ENCODE measurements around the gene CPPED1.

Gene CPPED1

DNA sequence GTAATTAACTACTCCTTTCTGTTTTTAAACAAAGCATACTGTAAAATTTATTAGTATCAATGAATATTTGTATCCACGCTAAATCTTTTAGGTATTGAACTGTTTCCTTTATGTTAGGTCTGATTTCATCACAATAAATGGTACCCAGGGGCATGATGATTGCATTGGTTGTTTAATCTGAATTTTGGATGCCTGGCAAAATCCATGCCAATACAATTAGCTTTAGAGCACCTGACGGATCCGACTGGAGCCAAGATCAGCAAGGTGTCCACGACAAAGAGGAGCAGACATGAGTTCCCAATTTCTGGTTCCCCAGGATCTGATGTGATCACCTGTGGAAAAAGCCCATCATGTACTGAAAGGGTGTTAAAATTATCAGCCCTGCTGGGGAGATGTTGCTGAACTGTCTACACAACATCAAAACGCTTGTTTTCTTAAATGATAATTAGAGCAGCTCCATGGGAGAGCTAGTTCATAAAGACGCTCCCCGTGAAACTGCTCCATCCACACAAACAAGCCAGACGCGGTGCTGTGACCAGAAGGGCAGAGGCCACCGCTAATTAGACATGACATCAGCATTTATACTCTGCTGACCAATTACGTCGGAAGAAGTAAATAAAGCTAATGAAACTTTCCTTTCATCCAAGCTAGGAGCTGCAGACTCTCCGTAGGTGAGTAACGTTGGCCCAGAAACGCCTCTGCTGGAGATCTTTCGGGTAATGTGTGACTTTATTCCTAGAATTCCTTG, 151.7 kb downstream of the CPPED1 start:
- in situ Hi-C loops (cut with HindIII; ENCODE audit: low pct_unique_long_range_greater_than_20kb, low sequenced_read_pairs): no loop called here
- no peak for TF ChIP-seq JUND (IDR thresholded peaks at IDR 0.05; ENCODE audit: low read depth)
- peak in 1 of 2 experiments; percentile 9 for DNase-seq (ENCODE audit: low read depth in 1 of 2, low spot score in 1 of 2)

- no peak for TF ChIP-seq JUND (IDR thresholded peaks at IDR 0.05; ENCODE audit: low read depth)
- no peak for DNase-seq (ENCODE audit: low read depth in 1 of 2, low spot score in 1 of 2)
- in situ Hi-C loops (cut with HindIII; ENCODE audit: low pct_unique_long_range_greater_than_20kb, low sequenced_read_pairs): no loop called here
These were observed 154.3 kb downstream of the CPPED1 start for GRCh38 chr16:12649356-12649755.

DNA sequence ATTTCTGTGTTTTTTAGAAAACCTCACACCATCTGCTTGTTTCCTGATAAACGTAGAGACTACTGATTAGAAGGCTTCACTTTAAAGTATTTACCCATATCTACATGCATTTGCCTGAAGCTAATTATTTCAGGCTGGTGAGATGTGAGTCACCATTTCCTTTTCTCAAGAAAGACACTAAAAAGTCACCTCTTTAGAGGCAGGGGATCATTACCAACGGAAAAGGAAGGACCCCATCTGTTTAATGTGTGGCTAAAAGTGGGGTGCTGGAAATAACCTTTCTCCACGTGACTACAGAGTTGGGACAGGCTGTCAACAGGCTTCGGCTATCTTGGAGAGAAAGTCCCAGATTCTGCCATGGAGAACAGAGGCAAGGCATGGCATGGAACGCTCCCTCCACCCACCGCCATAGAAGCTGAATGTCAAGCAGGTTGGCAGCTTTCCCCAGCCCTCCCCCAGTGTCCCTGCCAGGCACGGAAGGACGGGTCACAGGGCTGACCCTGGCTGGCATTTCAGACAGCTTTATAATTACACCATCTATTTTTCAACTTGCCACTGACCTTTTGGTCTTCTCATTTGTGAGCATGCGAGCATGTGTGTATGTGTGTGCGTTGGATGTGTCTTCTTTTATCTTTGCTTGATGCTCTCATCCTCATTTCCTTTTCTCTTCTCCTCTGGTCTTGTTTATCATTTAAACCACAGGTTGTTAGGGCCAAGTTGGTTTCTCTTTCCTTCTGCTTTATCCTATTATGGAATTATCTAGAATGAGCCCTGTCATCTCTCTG, 157.0 kb downstream of the CPPED1 start:
- no peak for DNase-seq (ENCODE audit: low read depth in 1 of 2, low spot score in 1 of 2)
- in situ Hi-C loops (cut with HindIII; ENCODE audit: low pct_unique_long_range_greater_than_20kb, low sequenced_read_pairs): no loop called here
- TF ChIP-seq JUND (IDR thresholded peaks at IDR 0.05; ENCODE audit: low read depth): no peak

- DNase-seq (ENCODE audit: low read depth in 1 of 2, low spot score in 1 of 2): no peak
- no peak for TF ChIP-seq JUND (IDR thresholded peaks at IDR 0.05; ENCODE audit: low read depth)
- in situ Hi-C loops (cut with HindIII; ENCODE audit: low pct_unique_long_range_greater_than_20kb, low sequenced_read_pairs): no loop called here
These were observed 157.6 kb downstream of the CPPED1 start for GRCh38 chr16:12646098-12646489.

- in situ Hi-C loops (cut with HindIII; ENCODE audit: low pct_unique_long_range_greater_than_20kb, low sequenced_read_pairs): no loop called here
- no peak for DNase-seq (ENCODE audit: low read depth in 1 of 2, low spot score in 1 of 2)
- no peak for TF ChIP-seq JUND (IDR thresholded peaks at IDR 0.05; ENCODE audit: low read depth)
These were observed 160.6 kb downstream of the CPPED1 start for GRCh38 chr16:12643034-12643455.

DNA sequence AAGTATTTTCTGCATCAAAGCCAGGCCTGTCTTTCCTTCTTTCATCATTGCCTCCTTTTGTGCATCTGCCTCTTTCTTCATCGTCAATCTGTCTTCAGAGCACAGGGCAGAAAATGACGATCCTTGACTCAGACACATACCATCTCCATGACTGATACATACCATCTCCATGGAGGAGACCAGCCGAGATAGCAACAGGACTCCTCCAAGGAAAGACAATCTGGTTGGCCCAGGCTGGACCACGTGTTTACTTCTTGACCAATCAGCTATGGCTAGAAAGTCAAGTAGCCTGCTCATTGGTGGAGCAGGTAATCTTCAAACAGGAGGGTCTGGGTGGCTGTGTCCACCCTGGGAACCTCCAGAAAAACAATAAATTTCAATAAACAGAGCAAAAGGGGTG, 164.6 kb downstream of the CPPED1 start:
- in situ Hi-C loops (cut with HindIII; ENCODE audit: low pct_unique_long_range_greater_than_20kb, low sequenced_read_pairs): no loop called here
- DNase-seq (ENCODE audit: low read depth in 1 of 2, low spot score in 1 of 2): no peak
- no peak for TF ChIP-seq JUND (IDR thresholded peaks at IDR 0.05; ENCODE audit: low read depth)

GRCh38 chr16:12637002-12637401, 166.7 kb downstream of the CPPED1 start:
- DNase-seq (ENCODE audit: low read depth in 1 of 2, low spot score in 1 of 2): no peak
- no peak for TF ChIP-seq JUND (IDR thresholded peaks at IDR 0.05; ENCODE audit: low read depth)
- in situ Hi-C loops (cut with HindIII; ENCODE audit: low pct_unique_long_range_greater_than_20kb, low sequenced_read_pairs): no loop called here

DNA sequence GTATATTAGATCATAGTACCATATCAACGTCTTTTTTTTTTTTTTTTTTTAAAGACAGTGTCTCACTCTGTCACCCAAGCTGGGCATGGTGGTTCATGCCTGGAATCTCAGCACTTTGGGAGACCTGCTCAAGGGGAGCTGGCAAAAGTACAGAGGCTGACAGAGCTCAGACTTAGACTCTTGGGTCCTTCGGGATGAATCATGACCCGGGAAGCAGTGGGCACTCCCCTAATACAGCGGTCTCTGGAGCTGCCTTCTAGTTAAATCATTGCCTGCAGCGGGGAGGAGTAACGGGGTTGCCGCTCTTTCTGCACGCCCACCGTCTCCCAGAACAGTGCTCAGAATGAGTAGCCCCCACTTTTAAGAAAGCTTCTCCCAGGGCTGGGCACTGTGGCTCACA, 174.4 kb downstream of the CPPED1 start:
- no peak for TF ChIP-seq JUND (IDR thresholded peaks at IDR 0.05; ENCODE audit: low read depth)
- no peak for DNase-seq (ENCODE audit: low read depth in 1 of 2, low spot score in 1 of 2)
- in situ Hi-C loops (cut with HindIII; ENCODE audit: low pct_unique_long_range_greater_than_20kb, low sequenced_read_pairs): no loop called here

- no peak for TF ChIP-seq JUND (IDR thresholded peaks at IDR 0.05; ENCODE audit: low read depth)
- in situ Hi-C loops (cut with HindIII; ENCODE audit: low pct_unique_long_range_greater_than_20kb, low sequenced_read_pairs): no loop called here
- no peak for DNase-seq (ENCODE audit: low read depth in 1 of 2, low spot score in 1 of 2)
These were observed 175.2 kb downstream of the CPPED1 start for GRCh38 chr16:12628536-12628935.

GRCh38 chr16:12627394-12627793, 176.3 kb downstream of the CPPED1 start:
- TF ChIP-seq JUND (IDR thresholded peaks at IDR 0.05; ENCODE audit: low read depth): no peak
- no peak for DNase-seq (ENCODE audit: low read depth in 1 of 2, low spot score in 1 of 2)
- in situ Hi-C loops (cut with HindIII; ENCODE audit: low pct_unique_long_range_greater_than_20kb, low sequenced_read_pairs): no loop called here

GRCh38 chr16:12626411-12626810, 177.3 kb downstream of the CPPED1 start:
- TF ChIP-seq JUND (IDR thresholded peaks at IDR 0.05; ENCODE audit: low read depth): no peak
- in situ Hi-C loops (cut with HindIII; ENCODE audit: low pct_unique_long_range_greater_than_20kb, low sequenced_read_pairs): no loop called here
- DNase-seq (ENCODE audit: low read depth in 1 of 2, low spot score in 1 of 2): no peak

DNA sequence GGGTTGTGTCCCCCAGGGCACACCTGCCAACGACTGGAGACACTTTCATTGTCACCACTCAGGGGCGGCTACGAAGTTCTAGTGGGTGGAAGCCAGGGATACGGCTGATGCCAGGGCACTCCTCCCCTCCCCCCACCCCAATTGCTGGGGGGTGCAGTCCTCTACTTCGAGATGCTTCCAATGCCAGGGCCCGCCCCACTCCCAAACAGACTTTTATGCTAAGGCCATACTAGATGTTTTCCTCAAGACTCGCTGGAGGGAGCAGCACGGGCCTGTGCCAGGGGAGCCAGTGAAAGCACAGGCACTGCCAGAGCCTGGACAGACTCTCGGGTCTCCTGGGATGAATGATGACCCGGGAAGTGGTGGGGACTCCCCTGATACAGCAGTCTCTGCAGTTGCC, 178.0 kb downstream of the CPPED1 start:
- in situ Hi-C loops (cut with HindIII; ENCODE audit: low pct_unique_long_range_greater_than_20kb, low sequenced_read_pairs): no loop called here
- DNase-seq (ENCODE audit: low read depth in 1 of 2, low spot score in 1 of 2): no peak

GRCh38 chr16:12625068-12625467, 178.6 kb downstream of the CPPED1 start:
- in situ Hi-C loops (cut with HindIII; ENCODE audit: low pct_unique_long_range_greater_than_20kb, low sequenced_read_pairs): no loop called here
- TF ChIP-seq JUND (IDR thresholded peaks at IDR 0.05; ENCODE audit: low read depth): no peak
- no peak for DNase-seq (ENCODE audit: low read depth in 1 of 2, low spot score in 1 of 2)

More for the DNA sequence above, 178.0 kb downstream of the CPPED1 start:
- no peak for TF ChIP-seq JUND (IDR thresholded peaks at IDR 0.05; ENCODE audit: low read depth)

Measured in T47D (cell line).